HG02759 (cell line): ENCODE measurements around the gene PLEKHG7.
"Not testable (repeated sequence)": the region's sequence is repeated elsewhere in the genome, so short reads cannot be mapped to it uniquely, and the experiment has no call there.

ENCODE experiments used
- ATAC-seq: cut with Tn5 transposase; IDR thresholded peaks from one replicate; pipeline ENCODE4 v1.9.1; 2021; ENCODE audit warnings: mild to moderate bottlenecking, moderate library complexity; ENCODE audit not compliant: unreplicated experiment

PLEKHG7 gene

GRCh38 chr12:92794356-92794755 is 91.6 kb downstream of the PLEKHG7 start:
- ATAC-seq, result not testable (repeated sequence)

GRCh38 chr12:92794814-92795213 is 92.0 kb downstream of the PLEKHG7 start:
- no peak for ATAC-seq

- no peak for ATAC-seq
Measured at GRCh38 chr12:92796650-92797049, 93.9 kb downstream of the PLEKHG7 start.

GRCh38 chr12:92802906-92803305 is 100.1 kb downstream of the PLEKHG7 start:
- ATAC-seq, result no peak

GRCh38 chr12:92803903-92804302 is 101.1 kb downstream of the PLEKHG7 start:
- ATAC-seq, result no peak

GRCh38 chr12:92810370-92810769 is 107.6 kb downstream of the PLEKHG7 start:
- ATAC-seq, result peak; percentile 50

GRCh38 chr12:92814584-92814983 is 111.8 kb downstream of the PLEKHG7 start:
- no peak for ATAC-seq

GRCh38 chr12:92821142-92821541 is 118.4 kb downstream of the PLEKHG7 start:
- no peak for ATAC-seq
